GM21786 (cell line): ENCODE measurements around the gene TMEM163.
"Not testable (repeated sequence)": the region's sequence is repeated elsewhere in the genome, so short reads cannot be mapped to it uniquely, and the experiment has no call there.

ENCODE experiments used
- ATAC-seq: cut with Tn5 transposase; IDR thresholded peaks from one replicate; pipeline ENCODE4 v1.9.1; 2021; ENCODE audit not compliant: unreplicated experiment

The TMEM163 gene

GRCh38 chr2:134665727-134666506, 52.9 kb downstream of the TMEM163 start:
- no peak for ATAC-seq

GRCh38 chr2:134663451-134664450, 55.0 kb downstream of the TMEM163 start:
- ATAC-seq, result no peak

GRCh38 chr2:134662751-134663150, 56.0 kb downstream of the TMEM163 start:
- no peak for ATAC-seq

DNA sequence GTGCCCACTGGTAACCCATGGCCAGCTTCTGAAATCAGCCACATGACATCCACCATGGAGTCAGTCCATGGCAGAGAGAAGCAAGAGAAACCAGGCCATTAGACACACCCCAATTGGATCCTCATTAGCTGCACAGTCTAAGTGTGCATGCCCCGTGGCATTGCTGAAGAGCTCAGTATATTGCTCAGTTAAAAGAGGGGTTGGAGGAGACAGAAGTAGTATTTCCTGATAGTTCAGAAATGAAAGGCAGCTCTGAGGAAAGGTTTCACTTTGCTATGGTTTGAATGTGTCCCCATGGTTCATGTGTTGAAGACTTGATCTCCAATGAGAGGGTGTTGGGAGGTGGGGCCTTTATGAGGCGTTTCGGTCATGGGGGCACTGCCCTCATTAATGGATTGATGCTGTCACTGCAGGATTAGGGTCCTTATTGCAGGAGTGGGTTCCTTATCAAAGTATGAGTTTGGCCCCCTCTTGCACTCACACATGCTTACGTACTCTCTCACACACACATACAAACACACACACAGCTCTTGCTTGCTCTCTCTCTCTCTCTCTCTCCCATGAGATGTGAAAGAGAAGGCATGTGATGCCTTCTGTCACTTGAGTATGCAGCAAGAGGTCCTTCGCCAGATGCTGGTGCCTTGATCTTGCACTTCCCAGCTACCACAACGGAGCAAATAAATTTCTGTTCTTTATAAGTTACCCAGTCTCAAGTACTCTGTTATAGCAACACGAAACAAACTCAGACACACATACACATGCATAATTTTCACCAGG, 58.0 kb downstream of the TMEM163 start:
- no peak for ATAC-seq

- no peak for ATAC-seq
Observed at GRCh38 chr2:134659724-134660123, 59.1 kb downstream of the TMEM163 start.

DNA sequence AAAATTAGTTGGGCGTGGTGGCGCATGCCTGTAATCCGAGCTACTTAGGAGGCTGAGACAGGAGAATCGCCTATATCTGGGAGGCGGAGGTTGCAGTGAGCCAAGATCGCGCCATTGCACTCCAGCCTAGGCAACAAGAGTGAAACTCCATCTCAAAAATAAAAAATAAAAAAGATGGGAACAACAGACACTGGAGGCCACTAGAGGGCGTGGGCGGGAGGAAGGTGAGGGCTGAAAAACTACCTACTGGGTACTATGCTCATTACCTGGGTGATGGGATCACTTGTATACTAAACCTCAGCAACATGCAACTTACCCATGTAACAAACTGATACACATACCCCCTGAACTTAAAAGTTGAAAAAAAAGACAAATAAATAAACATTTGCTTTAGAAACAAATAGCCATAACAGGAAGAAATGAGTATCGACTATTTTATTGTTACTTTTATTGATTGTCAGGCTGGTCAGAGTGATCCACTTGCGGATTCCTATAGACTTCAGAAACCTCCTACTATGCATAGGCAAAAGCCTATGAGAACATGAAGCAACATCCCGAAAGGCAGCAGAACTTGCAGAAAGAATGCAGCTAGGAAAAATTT, 61.0 kb downstream of the TMEM163 start:
- ATAC-seq, result no peak

GRCh38 chr2:134656391-134656790, 62.4 kb downstream of the TMEM163 start:
- ATAC-seq, result not testable (repeated sequence)

DNA sequence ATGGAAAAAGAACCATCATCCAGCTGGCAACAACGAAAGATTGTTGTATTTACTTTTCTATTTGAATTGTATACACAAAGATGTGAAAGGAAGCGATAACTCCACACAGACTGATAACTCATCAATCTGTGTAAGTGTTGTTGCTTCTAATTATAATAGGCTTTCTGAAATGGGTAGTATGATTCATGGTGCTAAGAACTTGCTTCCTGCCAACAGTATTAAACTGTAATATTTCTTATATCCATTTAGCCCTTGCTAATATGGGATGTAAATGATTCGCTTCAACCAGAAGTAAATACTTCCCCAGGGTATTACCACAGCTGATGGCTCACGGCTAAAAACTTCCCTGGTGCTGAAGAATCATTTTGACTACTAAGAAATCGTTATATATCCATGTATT, 70.2 kb downstream of the TMEM163 start:
- no peak for ATAC-seq

- ATAC-seq, result no peak
Observed at GRCh38 chr2:134647607-134648256, 71.1 kb downstream of the TMEM163 start.

- no peak for ATAC-seq
Observed at GRCh38 chr2:134642938-134643337, 75.9 kb downstream of the TMEM163 start.

DNA sequence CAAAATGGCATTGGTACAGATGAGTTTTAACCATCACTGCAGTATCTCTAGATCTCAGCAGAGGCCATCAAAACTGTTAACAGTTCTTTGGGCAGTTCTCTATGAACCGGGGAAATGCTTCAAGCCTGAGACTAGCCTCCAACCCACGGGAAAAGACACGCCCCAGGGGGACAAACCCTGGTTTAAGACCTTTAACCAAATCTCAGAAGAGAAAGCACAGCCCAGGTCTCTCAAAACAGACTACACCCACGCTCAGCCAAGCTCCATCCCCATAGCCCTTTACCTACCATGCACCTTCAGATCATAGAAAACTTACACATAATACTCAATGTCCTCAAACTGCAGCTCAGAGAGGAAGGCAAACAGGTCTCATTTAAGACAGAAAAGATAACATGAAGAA, 78.3 kb downstream of the TMEM163 start:
- no peak for ATAC-seq

GRCh38 chr2:134639265-134639664, 79.5 kb downstream of the TMEM163 start:
- no peak for ATAC-seq

DNA sequence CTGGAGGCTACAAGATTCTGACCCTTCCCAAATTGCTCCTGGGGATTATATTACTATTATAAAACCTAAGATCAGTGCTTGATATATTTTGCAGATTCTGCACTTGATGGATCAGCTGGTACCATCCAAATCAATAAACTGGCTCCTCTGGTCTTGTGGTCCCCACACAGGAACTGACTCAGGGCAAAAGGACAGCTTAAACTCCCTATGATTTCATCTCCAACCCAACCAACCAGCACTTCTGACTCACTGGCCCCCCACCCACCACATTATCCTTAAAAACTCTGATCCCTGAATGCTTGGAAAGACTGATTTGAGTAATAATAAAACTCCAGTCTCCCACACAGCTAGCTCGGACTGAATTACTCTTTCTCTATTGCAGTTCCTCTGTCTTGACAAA, 82.1 kb downstream of the TMEM163 start:
- no peak for ATAC-seq

- ATAC-seq, result no peak
Observed at GRCh38 chr2:134634054-134634753, 84.6 kb downstream of the TMEM163 start.

GRCh38 chr2:134630504-134631159, 88.2 kb downstream of the TMEM163 start:
- ATAC-seq, result no peak

DNA sequence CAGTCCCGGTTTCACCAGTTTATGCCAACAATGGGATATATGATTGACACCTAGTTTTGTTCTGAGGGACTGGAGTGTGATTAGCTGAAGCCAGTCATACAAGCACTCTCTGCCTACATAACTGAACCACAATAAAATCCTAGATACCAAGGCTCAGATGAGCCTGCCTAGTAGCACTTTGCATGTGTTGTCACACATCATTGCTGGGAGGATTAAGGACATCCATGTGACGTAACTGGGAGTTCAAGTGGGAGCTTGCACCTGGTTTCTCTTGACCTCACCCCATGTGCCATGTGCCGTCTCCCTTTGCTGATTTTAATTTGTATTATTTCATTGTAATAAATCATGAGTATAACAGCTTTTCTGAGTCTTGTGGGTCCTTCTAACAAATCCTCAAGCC, 90.3 kb downstream of the TMEM163 start:
- no peak for ATAC-seq

DNA sequence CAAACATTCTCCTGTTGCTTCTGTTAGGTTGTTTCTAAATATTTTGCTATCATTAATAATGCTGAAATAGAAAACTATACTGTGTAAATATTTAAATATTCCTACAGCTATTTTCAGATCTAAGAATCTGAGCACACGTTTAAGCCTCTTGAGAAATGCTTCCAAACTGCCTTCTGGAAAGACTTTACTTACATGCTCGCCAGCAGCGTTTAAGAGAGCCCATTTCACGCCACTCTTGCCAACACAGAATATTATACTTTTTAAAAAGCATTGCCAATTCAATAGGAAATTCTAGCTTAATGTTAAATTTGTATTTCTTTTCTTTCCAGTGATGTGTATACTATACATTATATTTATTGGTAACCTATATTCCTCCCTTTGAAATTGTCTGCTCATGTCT, 92.0 kb downstream of the TMEM163 start:
- no peak for ATAC-seq

- ATAC-seq, result no peak
Observed at GRCh38 chr2:134625311-134625710, 93.5 kb downstream of the TMEM163 start.

DNA sequence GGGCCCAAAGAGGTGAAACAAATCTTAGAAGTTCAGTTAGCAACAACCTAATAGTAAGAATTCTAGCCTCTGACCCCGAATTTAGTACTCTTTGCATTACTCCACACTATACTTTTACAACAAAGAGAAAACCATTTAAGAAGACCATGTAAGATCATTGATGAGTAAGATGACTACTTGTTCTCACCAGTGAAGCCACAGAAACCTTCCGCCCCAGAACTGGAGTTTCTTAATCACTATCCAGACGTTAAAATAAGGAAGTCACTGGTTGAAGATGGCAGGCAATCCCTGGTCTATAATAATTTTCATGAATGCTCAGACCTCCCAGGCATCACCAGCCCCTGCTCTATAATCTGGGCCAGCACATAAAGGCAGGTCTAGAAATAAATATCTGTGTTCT, 95.0 kb downstream of the TMEM163 start:
- peak; percentile 92 for ATAC-seq
